NCI-H774 (cell line): ENCODE results near the gene CDH9.
"Not testable (repeated sequence)": the region's sequence is repeated elsewhere in the genome, so short reads cannot be mapped to it uniquely, and the experiment has no call there.

Source experiments
- DNase-seq: peaks from one replicate; lab custom pipeline; 2025; lab: John Stamatoyannopoulos, UW

Gene CDH9

DNA sequence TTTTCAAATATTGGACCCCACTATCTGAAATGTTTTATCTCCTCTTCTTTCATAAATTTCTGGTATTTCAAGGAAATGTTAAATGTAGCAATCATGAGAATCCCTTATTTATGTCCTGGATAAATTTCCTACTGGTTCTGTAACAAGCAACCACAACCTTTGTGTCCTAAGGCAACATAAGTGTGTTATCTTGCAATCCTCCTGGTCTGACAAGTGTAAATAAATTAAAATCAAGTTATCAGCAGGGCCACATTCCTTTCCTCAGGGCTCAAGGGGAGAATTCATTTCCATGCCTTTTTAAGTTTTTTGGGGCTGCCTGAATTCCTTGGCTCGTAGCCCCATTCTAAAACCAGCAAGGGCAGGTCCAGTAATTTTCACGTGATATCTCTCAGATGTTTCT, 83.2 kb downstream of the CDH9 start:
- no peak for DNase-seq

DNA sequence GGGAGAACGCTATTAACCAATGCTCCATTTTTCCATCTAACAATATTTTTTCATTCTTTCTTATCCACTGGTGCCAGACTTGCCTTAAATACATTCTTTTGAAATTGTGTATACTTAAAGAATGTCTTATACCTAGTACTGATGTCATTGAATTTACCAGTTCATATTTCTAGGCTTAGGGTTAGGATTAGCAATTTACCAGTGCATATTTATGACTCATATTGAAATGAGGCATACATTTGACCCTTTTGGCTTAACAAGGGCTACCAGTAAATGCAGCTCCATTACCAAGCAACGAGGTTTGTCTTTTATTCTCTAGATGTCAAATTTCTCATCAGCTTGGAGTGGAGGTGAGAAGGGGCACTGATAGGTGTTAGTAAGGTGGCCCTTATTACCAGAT, 89.5 kb downstream of the CDH9 start:
- DNase-seq = no peak

DNA sequence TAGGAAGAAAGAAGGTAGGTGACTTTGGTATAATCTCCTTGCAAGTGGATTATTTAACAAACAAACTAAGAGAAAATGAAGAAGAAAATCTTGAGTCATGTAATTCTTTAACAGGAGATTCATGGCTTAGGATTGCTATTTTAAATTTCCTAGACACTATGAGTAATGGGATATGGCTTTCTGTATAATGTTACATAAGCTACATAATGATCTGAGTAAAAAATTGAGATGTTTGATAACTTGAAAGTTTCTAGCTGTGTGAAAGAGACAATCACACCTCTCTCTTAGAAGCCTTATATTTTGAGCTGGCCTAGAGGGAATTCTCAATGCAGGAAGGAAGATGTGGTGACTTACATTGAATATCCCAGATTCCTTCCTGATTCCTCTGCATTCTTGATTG, 92.5 kb downstream of the CDH9 start:
- no peak for DNase-seq

DNA sequence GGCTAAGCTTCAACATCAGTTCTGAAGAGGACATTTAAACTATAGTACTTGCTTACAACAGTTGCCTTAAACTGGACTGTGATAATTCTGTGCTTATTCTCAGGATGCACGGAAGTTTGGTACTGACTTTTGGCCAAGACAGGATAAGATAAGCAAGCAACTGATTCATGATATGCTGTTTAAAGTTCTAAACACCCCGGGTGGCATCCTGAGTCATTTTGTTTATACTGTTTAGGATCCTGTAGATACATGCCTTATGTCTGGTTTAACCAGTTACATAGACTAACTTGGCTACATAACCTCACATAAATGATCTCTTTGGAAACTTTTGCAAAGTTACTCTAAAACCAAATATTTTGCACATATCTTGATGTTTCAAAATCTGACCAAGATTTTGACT, 95.9 kb downstream of the CDH9 start:
- DNase-seq = no peak

DNA sequence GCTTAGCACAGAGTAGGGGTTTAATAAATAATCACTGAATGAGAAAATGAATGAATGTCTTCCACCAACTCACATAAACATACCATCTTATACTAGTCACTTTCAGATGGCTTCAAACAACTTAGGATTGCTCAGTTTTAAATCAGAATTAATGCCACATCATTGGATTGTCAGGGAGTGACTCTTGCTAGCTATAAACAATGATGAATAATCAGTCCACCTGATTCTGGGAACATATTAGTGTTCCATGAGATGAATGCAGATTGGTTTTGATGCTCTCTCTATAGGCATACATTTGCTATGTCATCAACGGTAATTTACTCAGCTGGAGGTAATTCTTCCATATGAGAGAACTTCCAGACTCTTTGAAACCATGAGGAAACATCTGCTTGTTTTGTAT, 97.4 kb downstream of the CDH9 start:
- DNase-seq = no peak

DNA sequence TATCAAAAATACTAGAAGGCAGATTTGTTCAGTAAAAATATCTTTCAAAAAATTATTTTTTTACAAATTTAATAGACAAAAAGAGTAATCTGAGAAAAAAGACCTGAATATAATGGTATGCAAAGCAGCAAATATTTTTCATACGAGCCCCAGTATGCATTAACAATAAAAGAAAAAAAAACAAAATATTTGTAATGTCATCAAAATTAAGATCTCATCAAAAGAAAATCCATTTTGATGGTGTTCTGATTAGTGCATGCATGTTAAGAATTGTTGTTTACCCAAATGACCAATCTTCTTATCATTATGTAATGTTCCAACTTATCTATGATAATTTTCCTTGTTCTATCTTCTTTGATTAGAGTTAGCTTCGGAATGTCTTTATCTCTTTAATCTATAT, 106.1 kb downstream of the CDH9 start:
- DNase-seq = no peak

DNA sequence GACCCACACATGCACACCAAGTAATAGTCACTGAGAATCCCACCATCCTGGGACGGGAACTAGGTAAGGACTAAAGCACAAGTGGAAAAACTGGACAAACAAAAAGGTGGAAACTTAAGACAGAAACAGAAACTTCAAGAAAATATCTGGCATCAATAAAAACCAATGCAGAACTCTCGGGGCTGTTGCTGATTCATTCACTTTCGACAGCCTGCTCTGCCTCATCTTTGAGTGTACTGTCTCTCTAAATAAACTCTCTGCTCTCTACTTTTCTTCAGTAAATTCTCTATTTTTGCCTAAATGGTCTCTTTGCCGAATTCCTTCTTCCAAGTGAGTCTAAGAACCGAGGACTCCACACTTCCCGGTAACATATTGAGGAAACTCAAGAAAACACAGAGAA, 116.9 kb downstream of the CDH9 start:
- no peak for DNase-seq

DNA sequence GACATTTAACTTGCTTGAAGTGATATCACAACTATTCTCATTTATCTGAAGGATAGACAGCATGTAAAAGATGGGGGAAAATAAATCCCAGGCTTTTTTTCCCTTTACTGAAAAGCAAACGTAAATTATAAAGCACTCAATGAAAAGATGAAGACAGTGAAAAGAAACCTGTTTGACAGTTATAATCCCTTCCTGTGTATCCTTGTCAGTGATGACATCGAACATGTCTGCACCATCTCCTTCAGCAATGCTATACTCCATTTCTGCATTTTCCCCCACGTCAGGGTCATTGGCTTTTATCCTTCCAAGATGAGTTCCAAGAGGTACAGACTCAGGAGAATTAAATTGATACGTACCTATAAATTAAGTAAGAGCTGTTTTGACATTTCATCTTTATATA, 134.9 kb downstream of the CDH9 start:
- no peak for DNase-seq

DNA sequence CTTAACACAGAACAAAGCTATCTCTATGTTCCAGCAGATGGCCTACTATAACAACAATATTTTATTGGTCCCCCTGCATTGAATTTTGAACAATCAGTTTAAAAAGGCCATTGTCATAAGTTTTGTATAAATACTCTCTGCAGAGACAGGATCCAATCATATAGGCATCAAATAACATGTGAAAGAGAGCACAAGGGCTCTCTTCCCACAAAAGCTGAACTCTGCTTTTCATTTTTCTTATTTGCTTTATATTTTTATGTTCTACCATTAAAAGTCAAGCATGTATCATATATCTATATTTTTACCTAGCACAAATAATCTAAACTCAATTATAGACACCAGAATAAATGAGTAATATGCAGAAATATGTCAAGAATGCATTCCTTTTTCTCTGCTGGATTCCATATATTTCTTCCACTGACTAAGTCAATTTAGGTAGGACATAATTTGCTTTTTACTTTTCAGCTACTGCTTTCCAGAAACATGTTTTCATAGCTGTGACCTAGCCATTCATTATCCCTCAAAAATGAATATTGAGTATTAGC, 143.6 kb downstream of the CDH9 start:
- no peak for DNase-seq

DNA sequence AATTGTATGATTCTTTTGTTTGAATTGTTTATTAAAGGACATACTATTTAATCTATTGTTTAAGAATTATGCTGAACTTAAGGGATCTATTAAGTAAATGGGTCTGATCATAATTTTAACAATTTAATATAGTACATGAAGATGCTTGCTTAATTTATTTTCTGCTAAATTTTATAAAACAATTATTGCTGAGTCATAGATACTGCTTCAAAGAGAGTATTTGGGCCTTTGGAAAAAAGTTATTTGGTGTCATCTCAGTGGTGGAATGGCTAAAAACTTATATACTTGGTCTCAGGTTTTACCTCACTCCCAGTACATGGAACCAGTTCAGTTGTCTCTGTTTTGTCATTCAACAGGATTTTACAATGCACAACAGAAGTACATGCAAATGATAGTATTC, 145.3 kb downstream of the CDH9 start:
- no peak for DNase-seq

DNA sequence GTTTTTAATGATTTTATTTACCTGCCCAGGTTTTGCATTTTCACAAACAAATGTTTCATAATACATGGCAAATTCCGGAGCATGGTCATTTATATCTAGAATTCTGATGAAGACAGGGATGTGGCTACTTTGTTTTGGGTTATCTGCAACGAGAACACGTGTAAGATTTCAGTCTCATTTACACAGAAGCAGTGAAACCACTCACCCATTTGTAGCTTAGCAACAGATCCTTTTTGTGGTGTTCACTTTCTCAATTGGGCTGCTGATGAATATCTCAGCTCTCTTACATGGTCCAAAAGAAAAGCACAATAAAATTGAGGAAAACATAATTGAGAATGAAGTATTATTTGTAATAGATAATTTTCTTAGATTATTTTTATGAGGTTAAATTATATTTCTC, 148.6 kb downstream of the CDH9 start:
- peak; percentile 61 for DNase-seq

DNA sequence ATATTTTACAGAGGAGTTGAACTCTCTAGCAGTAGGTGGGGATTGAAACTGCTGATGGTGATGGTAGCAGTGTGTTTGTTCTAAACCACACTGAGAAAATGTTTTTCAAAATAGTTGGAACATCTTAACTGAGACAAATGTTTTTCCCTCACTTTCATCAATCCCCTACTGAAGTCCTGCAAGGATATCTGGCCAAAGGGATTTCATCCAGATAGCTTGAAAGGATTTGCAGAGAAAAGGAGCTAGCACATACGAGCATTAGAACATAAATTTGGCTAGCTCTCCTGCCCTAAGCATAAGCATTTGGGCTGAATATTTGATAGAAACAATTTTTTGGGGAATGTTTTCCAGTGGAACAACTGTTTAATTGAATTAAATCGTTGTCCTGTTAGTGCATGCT, 153.9 kb downstream of the CDH9 start:
- DNase-seq = no peak

DNA sequence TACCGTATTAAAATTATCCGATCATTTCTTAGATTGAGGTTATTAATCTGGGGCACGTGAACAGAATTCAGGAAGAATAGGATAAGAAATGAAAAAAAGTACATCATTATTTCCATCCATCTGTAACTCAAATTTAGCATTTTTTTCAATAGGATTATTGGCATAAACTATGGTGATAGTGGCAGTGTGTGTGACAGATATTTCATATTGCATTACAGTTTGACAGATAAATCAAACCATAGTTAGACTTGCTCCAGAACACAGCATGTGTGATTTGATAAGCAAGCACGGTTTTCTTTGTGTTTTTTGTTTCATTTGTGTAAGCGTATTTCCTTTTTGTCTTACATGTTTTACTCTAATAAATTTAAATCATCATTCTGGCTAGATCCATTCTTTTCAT, 155.0 kb downstream of the CDH9 start:
- no peak for DNase-seq

DNA sequence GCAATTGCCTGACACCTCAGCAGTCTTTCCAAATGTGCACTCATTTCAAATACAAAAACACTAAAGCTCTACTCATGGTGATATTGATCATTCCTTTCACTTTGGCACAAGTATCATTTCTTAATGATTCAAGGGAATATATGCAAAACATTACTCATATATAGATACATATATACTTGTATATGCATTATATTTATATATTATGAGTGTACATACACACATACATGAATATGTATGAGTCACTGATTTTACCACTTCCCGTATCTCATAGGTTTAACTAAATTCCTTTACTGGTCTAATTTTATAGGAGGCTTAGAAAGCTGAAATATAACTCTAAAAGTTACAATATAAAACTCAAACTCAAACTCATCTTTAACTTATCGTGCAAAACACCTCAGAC, 156.5 kb downstream of the CDH9 start:
- DNase-seq = no peak

DNA sequence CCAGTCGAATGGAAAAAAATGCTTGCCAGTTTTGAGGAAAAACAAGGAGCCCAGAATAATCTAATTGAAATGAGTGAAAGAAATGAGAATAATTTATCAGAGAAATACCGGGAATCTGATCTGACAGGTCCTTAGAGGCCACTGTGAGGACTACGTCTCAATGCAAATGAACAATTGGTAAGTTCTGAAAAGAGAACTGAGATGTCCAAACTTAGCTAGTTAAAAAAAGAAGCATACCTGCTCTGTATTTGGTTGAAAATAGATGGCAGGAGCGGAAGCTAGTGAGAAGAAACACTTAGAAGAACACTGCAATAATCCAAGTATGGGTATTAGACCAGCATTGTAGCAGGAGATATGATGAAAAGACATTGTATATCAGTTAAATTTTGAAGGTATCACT, 161.2 kb downstream of the CDH9 start:
- DNase-seq = no peak

DNA sequence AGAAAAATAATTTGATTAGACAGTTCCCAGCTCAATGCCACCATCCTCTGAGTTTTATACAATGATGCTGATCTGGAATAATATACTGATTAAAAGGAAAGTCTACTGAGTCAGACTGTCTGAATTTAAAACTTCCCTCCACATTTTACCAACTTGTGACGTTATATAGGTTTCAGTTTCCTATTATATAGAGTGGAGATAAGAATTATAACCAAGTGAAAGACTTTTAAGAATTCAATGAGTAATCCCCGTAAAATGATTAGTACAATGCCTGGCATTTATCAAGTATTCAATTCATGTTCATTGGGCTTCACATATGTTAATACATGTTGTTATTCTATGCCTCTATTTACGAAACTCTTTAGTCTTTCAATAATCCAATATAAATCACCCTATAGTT, 166.0 kb downstream of the CDH9 start:
- DNase-seq = no peak

DNA sequence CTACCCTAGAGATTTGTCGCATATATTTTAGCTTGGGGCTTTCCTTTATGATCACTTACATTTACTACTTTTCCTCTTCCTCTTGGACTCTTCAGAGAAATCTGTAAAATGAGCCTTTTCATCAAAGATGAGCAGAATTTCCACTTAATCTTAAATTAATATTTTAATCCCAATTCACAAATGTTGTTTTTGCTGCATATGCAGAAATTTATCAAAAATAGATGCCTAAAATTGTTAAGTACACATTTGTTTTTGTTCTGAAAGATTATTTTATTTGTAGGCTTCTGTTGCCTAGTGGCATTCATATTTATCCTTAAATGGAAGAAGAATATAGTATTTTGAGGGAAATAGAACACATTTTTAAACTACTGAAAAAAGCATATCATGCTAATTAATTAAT, 168.6 kb downstream of the CDH9 start:
- DNase-seq = no peak

DNA sequence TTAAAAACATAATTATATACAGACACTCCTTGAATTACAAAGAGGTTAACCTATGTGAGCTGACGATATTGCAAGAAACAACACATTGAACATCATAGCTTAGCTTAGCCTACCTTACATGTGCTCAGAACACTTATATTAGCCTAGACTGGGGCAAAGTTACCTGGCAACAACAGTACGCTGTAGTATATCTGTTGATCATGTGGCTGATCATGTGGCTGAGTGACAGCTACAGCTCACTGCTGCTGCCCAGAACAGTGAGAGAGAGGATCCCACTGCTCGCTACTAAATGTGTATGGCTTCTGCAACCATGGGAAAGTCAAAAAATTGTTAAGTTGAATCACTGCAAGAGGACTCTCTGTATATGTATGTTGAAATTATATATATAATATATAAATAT, 169.9 kb downstream of the CDH9 start:
- no peak for DNase-seq

DNA sequence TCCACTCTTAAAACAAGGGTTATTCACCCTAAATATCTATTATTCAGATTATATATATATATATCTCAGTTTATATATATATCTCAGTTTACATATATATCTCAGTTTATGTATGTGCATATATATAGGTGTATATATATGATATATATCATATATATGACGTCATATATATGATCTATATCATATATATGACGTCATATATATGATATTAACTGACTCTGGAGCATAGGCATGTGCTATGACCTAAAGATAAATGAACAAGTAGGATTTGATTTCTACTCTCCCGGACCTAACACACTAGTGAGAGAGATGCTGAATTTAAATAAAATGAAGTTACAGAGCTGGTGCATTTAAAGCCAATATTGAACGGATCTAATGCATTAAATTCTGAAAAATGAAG, 174.3 kb downstream of the CDH9 start:
- no peak for DNase-seq

DNA sequence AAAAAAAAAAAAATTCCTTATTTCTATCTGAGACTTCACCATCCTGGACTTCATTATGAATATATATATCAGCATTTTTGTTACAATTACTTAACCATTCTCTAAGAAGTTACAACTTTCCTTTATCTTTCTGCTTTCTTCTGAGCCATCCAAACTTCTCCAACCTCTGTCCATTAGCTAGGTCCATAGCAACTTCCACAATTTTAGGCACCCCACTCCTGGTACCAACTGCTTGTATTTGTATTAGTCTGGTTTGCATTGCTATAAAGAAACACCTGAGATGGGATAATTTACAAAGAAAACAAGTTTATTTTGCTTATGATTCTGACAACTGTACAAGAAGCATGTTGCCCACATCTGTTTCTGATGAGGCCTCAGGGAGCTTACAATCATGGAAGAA, 182.1 kb downstream of the CDH9 start:
- no peak for DNase-seq

DNA sequence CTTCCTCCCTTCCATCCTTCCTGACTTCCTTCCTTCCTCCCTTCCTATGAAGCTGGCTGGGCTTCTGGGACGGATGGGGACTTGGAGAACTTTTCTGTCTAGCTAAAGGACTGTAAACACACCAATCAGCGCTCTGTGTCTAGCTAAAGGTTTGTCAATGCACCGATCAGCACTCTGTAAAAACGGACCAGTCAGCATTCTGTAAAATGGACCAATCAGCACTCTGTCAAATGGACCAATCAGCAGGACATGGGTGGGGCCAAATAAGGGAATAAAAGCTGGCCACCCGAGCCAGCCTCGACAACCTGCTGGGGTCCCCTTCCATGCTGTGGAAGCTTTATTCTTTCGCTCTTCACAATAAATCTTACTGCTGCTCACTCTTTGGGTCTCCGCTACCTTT, 185.9 kb downstream of the CDH9 start:
- not testable (repeated sequence) for DNase-seq

DNA sequence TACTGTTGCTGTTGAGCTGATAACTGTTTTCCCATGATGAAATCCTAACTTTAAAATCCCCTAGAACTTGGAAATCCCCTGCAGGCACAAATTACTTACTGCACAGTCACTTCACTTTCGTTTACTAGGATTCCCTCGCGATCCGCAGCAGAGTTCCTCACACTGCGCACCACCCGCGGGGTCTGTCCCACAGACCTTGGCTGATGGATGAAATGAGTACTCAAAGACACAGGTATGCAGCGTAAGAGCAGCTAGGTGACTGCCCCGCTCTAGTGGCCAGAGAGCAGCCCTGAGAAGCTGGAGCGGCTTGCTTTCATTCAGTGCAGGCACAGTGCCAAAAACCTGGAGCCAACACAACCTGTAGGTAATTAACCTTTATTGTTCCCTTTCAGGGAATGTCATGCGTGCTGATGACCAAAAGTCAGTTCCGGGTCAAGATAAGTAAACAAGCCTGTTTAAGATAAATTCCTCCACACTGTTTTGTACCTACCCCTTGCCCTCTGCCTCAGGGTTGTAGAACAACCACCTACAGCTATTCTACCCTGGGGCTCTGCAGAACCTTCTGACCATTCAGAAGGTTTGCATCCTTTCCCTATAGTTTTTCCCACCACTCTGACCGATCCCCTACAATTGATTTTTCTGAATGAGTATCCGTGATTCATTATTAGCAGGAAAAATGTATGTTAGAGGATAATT, 191.2 kb downstream of the CDH9 start:
- peak; percentile 71 for DNase-seq

DNA sequence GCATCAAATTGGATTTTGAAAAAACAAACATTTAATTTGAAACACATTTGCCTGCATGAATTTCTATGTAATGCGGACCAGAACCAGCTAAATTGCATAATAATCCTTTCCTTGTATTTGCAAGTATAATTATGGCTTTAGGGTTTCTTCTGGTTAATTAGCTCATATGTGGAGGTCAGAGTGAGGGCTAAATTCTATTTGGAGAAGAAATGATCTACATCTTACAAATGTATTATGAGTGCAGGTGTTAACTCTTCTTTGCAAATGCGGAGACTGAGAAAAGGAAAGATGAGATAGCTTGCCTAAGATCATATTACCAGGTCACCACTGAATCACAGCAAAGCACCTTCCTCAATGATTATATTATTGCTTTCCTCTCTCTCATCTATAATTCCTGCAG, 194.7 kb downstream of the CDH9 start:
- DNase-seq = no peak

DNA sequence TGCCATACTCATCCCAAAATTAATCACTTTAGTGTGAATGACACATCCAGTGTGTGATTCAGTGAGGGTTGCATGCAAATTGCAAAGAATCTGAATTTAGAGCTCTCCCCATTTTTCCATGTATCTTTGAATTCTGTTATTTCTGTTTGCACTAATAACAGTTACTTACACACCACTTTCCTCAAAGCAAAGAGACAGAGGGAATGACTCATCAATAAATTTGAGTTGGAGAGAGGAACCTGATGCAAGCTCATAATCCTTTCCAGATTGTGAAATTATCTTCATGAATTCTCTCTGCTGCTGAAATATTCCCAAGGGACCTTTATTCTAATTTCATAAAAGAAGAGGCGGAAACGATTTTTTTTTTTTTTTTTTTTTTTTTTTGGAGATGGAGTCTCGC, 204.8 kb downstream of the CDH9 start:
- no peak for DNase-seq
